ENCODE measurements around the gene APOBEC4.

- no peak for TF ChIP-seq CTCF (conservative IDR thresholded peaks at IDR 0.05)
- no peak for TF ChIP-seq ZFX (IDR thresholded peaks at IDR 0.05)
Observed at GRCh38 chr1:183653876-183654451, 848 bp upstream of the APOBEC4 start.

Data from C4-2B (cell line).